CD4-positive, alpha-beta T cell treated with Interleukin-15 for 4 hours (primary cell): ENCODE data around the gene RBBP7.

Experiments used
- DNase-seq: peaks from one replicate; pipeline ENCODE4 v3.0.0-alpha.2; 2020; ENCODE audit warnings: low spot score

Gene RBBP7

GRCh38 chrX:16862829-16863228 lies 7.3 kb downstream of the RBBP7 start:
- no peak for DNase-seq

- DNase-seq = no peak
Observed at GRCh38 chrX:16856744-16857143, 13.4 kb downstream of the RBBP7 start.

GRCh38 chrX:16856076-16856404 lies 14.1 kb downstream of the RBBP7 start:
- DNase-seq = peak; percentile 32

GRCh38 chrX:16855363-16856075 lies 14.6 kb downstream of the RBBP7 start:
- DNase-seq = no peak

GRCh38 chrX:16853537-16853936 lies 16.6 kb downstream of the RBBP7 start:
- no peak for DNase-seq

GRCh38 chrX:16852617-16853179 lies 17.5 kb downstream of the RBBP7 start:
- no peak for DNase-seq

- no peak for DNase-seq
Observed at GRCh38 chrX:16851827-16852226, 18.3 kb downstream of the RBBP7 start.

GRCh38 chrX:16851421-16851820 lies 18.7 kb downstream of the RBBP7 start:
- no peak for DNase-seq

- no peak for DNase-seq
Observed at GRCh38 chrX:16848541-16848940, 21.6 kb downstream of the RBBP7 start.

- no peak for DNase-seq
Observed at GRCh38 chrX:16845686-16846085, 24.5 kb downstream of the RBBP7 start.

GRCh38 chrX:16843208-16843909 lies 26.8 kb downstream of the RBBP7 start:
- DNase-seq = no peak

GRCh38 chrX:16842684-16843083 lies 27.5 kb downstream of the RBBP7 start:
- no peak for DNase-seq

- no peak for DNase-seq
Observed at GRCh38 chrX:16839852-16840460, 30.2 kb downstream of the RBBP7 start.

- no peak for DNase-seq
Observed at GRCh38 chrX:16839219-16839851, 30.8 kb downstream of the RBBP7 start.

- DNase-seq = no peak
Observed at GRCh38 chrX:16838202-16839066, 31.7 kb downstream of the RBBP7 start.

- no peak for DNase-seq
Observed at GRCh38 chrX:16836371-16836770, 33.8 kb downstream of the RBBP7 start.

- DNase-seq = no peak
Observed at GRCh38 chrX:16834806-16835205, 35.4 kb downstream of the RBBP7 start.

- no peak for DNase-seq
Observed at GRCh38 chrX:16832301-16832700, 37.9 kb downstream of the RBBP7 start.

- no peak for DNase-seq
Observed at GRCh38 chrX:16828124-16828908, 41.8 kb downstream of the RBBP7 start.

- DNase-seq = no peak
Observed at GRCh38 chrX:16827225-16827624, 42.9 kb downstream of the RBBP7 start.

GRCh38 chrX:16826207-16826606 lies 44.0 kb downstream of the RBBP7 start:
- peak; percentile 23 for DNase-seq
